PC-3 (cell line): ENCODE measurements around the gene PTPRN2. TPM values are rescaled to one million over a fixed set of nuclear protein-coding genes. Genes with fewer than 3 reads are reported as not detected.

Source experiments
- ATAC-seq: fragments of 200-7000 bp; cut with Tn5 transposase; 2 replicates; pipeline ENCODE4 v1.9.1; 2020; ENCODE audit warnings: mild to moderate bottlenecking, moderate library complexity
- BruUV-seq: library from RNA; stranded (reverse); fragments of 400-500 nt; replicated peaks from 2 replicates; lab custom pipeline; 2021; lab: Mats Ljungman, UMichigan
- CTCF ChIA-PET: fragments of 300-600 bp; sonication (Branson Sonifier 250); formaldehyde crosslinking; loops from one replicate; lab custom pipeline; 2022; ENCODE audit warnings: antibody characterized with exemption; lab: Charles Lee
- POLR2A ChIA-PET: fragments of 300-600 bp; sonication (Branson Sonifier 250); formaldehyde crosslinking; loops from one replicate; lab custom pipeline; 2022; ENCODE audit warnings: antibody characterized with exemption; ENCODE audit not compliant: unreplicated experiment; lab: Charles Lee
- DNase-seq: peaks from one replicate; pipeline ENCODE4 v3.0.0-alpha.2; 2015
- H2AFZ ChIP-seq: fragments of 300-600 bp; sonication (generic); 2 replicates; pipeline ENCODE4 v1.6.0; 2016; ENCODE audit warnings: antibody characterized with exemption, low read length
- H3F3A ChIP-seq: fragments of 300-600 bp; sonication (generic); one replicate; pipeline ENCODE4 v1.6.0; 2017; ENCODE audit warnings: antibody characterized with exemption, low read length, control low read depth, mild to moderate bottlenecking; ENCODE audit not compliant: unreplicated experiment
- H3K27ac ChIP-seq: fragments of 300-600 bp; sonication (generic); 2 replicates; pipeline ENCODE4 v1.5.1; 2016; ENCODE audit warnings: mild to moderate bottlenecking, low read length
- H3K27me3 ChIP-seq: fragments of 300-600 bp; sonication (generic); 2 replicates; pipeline ENCODE4 v1.6.1; 2016; ENCODE audit warnings: low read length, mixed read lengths
- H3K36me3 ChIP-seq: fragments of 300-600 bp; sonication (generic); 2 replicates; pipeline ENCODE4 v1.6.1; 2016; ENCODE audit warnings: low read depth, mixed run types, low read length, mixed read lengths
- H3K4me1 ChIP-seq: fragments of 300-600 bp; sonication (generic); 2 replicates; pipeline ENCODE4 v1.5.1; 2016; ENCODE audit warnings: low read length; ENCODE audit not compliant: insufficient read depth
- H3K4me2 ChIP-seq: fragments of 300-600 bp; sonication (generic); 2 replicates; pipeline ENCODE4 v1.6.0; 2016; ENCODE audit warnings: low read length
- H3K4me3 ChIP-seq: fragments of 300-600 bp; sonication (generic); 2 replicates; pipeline ENCODE4 v1.5.1; 2016; ENCODE audit warnings: mild to moderate bottlenecking, low read length, mixed read lengths
- H3K79me2 ChIP-seq: fragments of 300-600 bp; sonication (generic); 2 replicates; pipeline ENCODE4 v1.6.1; 2017; ENCODE audit warnings: low read length, mixed read lengths
- H3K9ac ChIP-seq: fragments of 300-600 bp; sonication (generic); 2 replicates; pipeline ENCODE4 v1.6.0; 2016; ENCODE audit warnings: mild to moderate bottlenecking, low read length
- H3K9me2 ChIP-seq: fragments of 300-600 bp; sonication (generic); replicated peaks from 2 replicates; pipeline ENCODE4 v1.6.1; 2016; ENCODE audit warnings: mixed run types, low read length, mixed read lengths
- H3K9me3 ChIP-seq: fragments of 300-600 bp; sonication (generic); 2 replicates; pipeline ENCODE4 v1.6.1; 2016; ENCODE audit warnings: low read length, mixed read lengths
- H4K20me1 ChIP-seq: fragments of 300-600 bp; sonication (generic); 2 replicates; pipeline ENCODE4 v1.6.1; 2016; ENCODE audit warnings: low read length, mixed read lengths
- EZH2 ChIP-seq: fragments of 300-600 bp; sonication (generic); IDR thresholded peaks from one replicate; pipeline ENCODE4 v1.6.1; 2017; ENCODE audit warnings: antibody characterized with exemption, mild to moderate bottlenecking, low read length; ENCODE audit not compliant: unreplicated experiment
- EZH2phosphoT487 ChIP-seq: fragments of 300-600 bp; sonication (generic); IDR thresholded peaks from 2 replicates; pipeline ENCODE4 v1.6.1; 2018; ENCODE audit warnings: mild to moderate bottlenecking, antibody characterized with exemption, low read length, borderline replicate concordance
- intact Hi-C: fragments of 100-400 bp; cut with micrococcal nuclease; formaldehyde crosslinking; loops from 2 replicates; pipeline ENCODE4 v1.9.0; 2023
- total RNA-seq: library from RNA; depleted of rRNA; stranded (reverse); fragments of >200 nt; gene quantifications from 2 replicates; pipeline ENCODE4 v1.2.3, GENCODE V29; 2014
- TF ChIP-seq, protein P1 (sequence below): fragments of 300-600 bp; sonication (generic); conservative IDR thresholded peaks from 2 replicates; pipeline ENCODE4 v1.5.1; 2017; ENCODE audit warnings: antibody characterized with exemption, low read depth, mild to moderate bottlenecking, low read length

The PTPRN2 gene
- total RNA-seq, 1 experiment from 2014 or later, result 3.2 TPM

GRCh38 chr7:158468700-158469296 is 118.8 kb downstream of the PTPRN2 start:
- CTCF ChIA-PET, result no interaction called here
- ATAC-seq, result no peak
- intact Hi-C loops, result no loop called here

GRCh38 chr7:158468181-158468580 is 119.4 kb downstream of the PTPRN2 start:
- Histone ChIP-seq H3K27ac (no peak overlapping the region), H3K79me2 (no peaks in the 10 kb centered on the region), H3K9ac (no peak overlapping the region), H3K4me2 (no peak overlapping the region), H3K36me3 (no peaks in the 10 kb centered on the region), H3K4me1 (no peaks in the 10 kb centered on the region), H4K20me1 (no peaks in the 10 kb centered on the region), H3K9me3 (no peaks in the 10 kb centered on the region), H3F3A (no peaks in the 10 kb centered on the region), H3K4me3 (no peak overlapping the region), H2AFZ (no peak overlapping the region), H3K9me2 (no peaks in the 10 kb centered on the region), H3K27me3 (peaks cover 33% of the 10 kb centered on the region)
- no peak for TF ChIP-seq EZH2phosphoT487
- ChIA-PET CTCF (no interaction called here), POLR2A (no interaction called here)
- BruUV-seq, result no TSS peak
- intact Hi-C loops, result no loop called here
- ATAC-seq (no peak), DNase-seq (no peak)

More at GRCh38 chr7:158468700-158469296, 118.8 kb downstream of the PTPRN2 start:
- no TSS peak for BruUV-seq
- no peaks in the 10 kb centered on the region for H3K79me2 ChIP-seq
- TF ChIP-seq, protein P1, sequence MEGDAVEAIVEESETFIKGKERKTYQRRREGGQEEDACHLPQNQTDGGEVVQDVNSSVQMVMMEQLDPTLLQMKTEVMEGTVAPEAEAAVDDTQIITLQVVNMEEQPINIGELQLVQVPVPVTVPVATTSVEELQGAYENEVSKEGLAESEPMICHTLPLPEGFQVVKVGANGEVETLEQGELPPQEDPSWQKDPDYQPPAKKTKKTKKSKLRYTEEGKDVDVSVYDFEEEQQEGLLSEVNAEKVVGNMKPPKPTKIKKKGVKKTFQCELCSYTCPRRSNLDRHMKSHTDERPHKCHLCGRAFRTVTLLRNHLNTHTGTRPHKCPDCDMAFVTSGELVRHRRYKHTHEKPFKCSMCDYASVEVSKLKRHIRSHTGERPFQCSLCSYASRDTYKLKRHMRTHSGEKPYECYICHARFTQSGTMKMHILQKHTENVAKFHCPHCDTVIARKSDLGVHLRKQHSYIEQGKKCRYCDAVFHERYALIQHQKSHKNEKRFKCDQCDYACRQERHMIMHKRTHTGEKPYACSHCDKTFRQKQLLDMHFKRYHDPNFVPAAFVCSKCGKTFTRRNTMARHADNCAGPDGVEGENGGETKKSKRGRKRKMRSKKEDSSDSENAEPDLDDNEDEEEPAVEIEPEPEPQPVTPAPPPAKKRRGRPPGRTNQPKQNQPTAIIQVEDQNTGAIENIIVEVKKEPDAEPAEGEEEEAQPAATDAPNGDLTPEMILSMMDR, result no peak
- no peak for TF ChIP-seq EZH2
- no peak overlapping the region for H2AFZ ChIP-seq
- no peaks in the 10 kb centered on the region for H3K9me3 ChIP-seq
- H3K27ac ChIP-seq, result no peak overlapping the region
- H3K36me3 ChIP-seq, result no peaks in the 10 kb centered on the region
- no peaks in the 10 kb centered on the region for H4K20me1 ChIP-seq
- H3K4me3 ChIP-seq, result no peak overlapping the region
- H3K9me2 ChIP-seq, result no peaks in the 10 kb centered on the region
- POLR2A ChIA-PET, result no interaction called here
- H3K4me1 ChIP-seq, result no peaks in the 10 kb centered on the region
- peaks cover 39% of the 10 kb centered on the region for H3K27me3 ChIP-seq
- DNase-seq, result no peak
- H3K4me2 ChIP-seq, result no peak overlapping the region
- H3K9ac ChIP-seq, result no peak overlapping the region
- H3F3A ChIP-seq, result no peaks in the 10 kb centered on the region

DNA sequence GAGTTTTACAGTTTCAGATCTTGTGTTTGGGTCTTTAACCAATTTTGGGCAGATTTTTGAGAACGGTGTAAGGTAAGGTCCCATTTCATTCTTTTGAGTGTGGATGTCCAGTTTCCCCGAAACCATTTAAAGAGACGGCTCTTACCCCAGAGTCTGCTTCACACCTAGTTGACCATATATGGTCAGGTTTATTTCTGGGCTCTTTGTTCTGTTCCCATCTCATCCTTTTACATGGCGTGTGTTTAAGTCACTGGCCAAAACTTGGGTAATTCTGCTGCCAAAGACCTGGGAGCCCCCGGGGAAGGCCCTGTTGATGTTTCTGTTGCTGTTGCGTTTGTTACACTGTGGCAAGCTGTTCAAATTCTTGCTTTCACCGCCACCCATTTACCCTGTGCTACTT is 120.1 kb downstream of the PTPRN2 start:
- ChIA-PET CTCF (no interaction called here), POLR2A (no interaction called here)
- Histone ChIP-seq H2AFZ (no peak overlapping the region), H3K27me3 (peaks cover 27% of the 10 kb centered on the region), H4K20me1 (no peaks in the 10 kb centered on the region), H3K9me2 (no peaks in the 10 kb centered on the region), H3K4me1 (no peaks in the 10 kb centered on the region), H3K9me3 (no peaks in the 10 kb centered on the region), H3F3A (no peaks in the 10 kb centered on the region), H3K36me3 (no peaks in the 10 kb centered on the region), H3K4me3 (no peak overlapping the region), H3K79me2 (no peaks in the 10 kb centered on the region), H3K9ac (no peak overlapping the region), H3K27ac (no peak overlapping the region), H3K4me2 (no peak overlapping the region)
- DNase-seq, result no peak
- BruUV-seq, result no TSS peak
- no peak for ATAC-seq
- TF ChIP-seq, protein P1, result no peak
- TF ChIP-seq EZH2phosphoT487, result no peak
- no peak for TF ChIP-seq EZH2
- intact Hi-C loops, result no loop called here
